GM19372 (cell line): ENCODE results near the gene PRRT1B.
"Not testable (repeated sequence)": the region's sequence is repeated elsewhere in the genome, so short reads cannot be mapped to it uniquely, and the experiment has no call there.

Experiments
- ATAC-seq: cut with Tn5 transposase; IDR thresholded peaks from one replicate; pipeline ENCODE4 v1.9.1; 2021; ENCODE audit warnings: mild to moderate bottlenecking, low read depth, moderate library complexity; ENCODE audit not compliant: unreplicated experiment

PRRT1B gene

DNA sequence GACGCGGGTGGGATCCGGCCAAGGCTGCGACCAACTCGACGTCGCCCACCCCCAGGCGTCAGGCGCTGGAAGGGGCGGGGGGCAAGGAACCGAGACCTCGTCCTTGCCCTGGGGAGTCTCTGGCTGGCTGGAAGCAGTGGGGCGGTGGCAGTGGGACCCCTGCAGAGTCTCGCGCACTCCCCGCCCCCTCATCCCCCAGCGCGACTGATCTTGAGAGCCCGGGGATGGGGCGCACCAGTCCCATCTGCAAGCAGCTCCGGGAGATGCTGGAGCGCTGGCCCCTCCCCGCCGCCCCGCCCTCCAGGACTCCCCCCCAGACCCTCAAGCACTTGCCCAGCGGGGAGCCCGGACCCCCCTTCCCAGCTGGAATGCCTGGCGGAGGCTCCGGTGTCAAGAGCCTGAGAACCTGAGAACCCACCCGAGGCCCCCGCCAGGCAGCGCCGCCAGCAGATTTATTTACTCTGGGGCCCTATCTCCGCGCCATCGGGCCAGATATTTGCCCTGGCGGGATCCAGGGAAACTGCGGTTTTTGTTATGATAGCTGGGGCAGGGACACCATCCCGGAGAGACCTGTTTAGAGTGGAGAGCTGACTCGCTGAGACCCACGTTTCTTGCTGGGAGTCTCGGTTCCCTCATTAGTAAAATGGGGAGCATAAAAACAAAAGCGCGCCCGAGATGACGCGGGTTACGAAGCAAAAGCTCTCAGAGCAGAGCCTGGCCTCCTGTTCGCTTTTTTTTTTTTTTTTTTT lies 1.2 kb downstream of the PRRT1B start:
- ATAC-seq: no peak

DNA sequence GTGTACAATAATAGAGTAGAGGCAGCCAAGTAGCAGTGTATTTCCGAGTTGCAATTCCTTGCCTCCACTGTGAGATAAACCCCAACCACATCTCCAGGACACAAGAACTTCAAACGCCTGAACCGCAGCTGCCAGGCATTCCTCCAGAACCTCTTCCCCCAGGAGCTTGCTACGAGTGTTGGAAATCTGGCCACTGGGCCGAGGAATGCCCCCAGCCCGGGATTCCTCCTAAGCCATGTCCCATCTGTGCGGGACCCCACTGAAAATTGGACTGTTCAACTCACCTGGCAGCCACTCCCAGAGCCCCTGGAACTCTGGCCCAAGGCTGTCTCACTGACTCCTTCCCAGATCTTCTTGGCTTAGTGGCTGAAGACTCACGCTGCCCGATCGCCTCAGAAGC lies 3.9 kb downstream of the PRRT1B start:
- not testable (repeated sequence) for ATAC-seq

DNA sequence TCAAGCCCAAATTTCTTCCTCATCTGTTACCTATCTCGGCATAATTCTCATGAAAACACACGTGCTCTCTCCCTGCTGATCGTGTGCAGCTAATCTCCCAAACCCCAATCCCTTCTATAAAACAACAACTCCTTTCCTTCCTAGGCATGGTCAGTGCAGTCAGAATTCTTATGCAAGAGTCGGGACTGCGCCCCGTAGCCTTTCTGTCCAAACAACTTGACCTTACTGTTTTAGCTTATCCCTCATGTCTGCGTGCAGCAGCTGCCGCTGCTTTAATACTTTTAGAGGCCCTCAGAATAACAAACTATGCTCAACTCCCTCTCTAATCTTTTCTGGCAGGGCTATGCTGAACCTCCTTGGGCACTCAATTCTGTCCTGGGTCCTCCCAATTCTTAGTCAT lies 5.1 kb downstream of the PRRT1B start:
- not testable (repeated sequence) for ATAC-seq

DNA sequence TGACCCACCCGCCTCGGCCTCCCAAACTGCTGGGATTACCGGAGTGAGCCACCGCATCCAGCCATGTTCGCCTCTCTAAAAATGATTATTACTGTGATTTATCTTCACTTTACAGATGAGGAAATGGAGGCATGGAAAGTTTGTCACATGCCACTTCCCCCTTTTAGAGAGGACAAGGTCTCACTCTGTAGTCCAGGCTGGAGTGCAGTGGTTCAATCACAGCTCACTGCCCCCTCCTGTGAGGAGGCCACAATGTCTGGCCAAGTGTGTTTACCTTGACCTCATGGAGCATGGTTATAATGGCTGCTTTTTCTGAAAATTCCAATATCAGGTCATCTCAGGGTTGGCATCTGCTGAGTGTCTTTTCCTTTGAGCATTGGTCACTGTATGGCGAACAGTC lies 6.7 kb downstream of the PRRT1B start:
- no peak for ATAC-seq

DNA sequence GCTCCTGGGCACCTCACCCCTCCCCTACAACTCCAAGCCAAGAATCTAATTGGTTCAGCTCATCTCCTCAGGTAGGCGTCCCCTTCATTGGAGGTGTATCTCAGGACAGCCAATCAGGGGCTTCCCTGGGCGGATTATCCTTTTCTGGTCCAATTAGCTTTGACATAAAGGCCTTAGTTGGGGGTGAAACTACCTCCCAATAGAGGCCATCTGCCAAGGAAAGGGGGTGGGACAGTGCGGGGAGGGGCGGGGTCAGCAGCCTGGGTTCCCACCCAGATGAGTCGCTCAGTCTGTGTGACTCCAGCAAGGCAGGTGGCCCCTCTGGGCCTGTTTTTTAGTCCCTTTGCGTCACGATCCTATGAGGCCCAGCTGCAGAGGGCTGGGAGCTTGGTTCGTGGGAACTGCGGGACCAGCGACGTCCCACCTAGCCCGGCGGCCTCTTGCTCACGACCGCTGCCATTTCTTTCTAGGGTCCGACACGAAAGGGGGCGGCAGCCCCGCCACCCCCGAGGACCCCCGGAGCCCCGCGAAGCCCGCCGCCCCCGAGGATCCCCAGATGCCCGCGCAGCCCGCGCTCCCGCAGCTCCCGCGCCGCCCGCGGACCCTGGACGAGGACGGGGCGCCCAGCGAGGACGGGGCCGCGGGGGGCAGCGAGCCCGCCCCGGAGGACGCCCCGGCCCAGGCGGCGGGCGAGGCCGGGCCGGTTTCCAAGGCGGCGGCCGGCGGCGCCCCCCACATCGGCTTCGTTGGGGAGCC lies 8.9 kb downstream of the PRRT1B start:
- ATAC-seq: no peak

DNA sequence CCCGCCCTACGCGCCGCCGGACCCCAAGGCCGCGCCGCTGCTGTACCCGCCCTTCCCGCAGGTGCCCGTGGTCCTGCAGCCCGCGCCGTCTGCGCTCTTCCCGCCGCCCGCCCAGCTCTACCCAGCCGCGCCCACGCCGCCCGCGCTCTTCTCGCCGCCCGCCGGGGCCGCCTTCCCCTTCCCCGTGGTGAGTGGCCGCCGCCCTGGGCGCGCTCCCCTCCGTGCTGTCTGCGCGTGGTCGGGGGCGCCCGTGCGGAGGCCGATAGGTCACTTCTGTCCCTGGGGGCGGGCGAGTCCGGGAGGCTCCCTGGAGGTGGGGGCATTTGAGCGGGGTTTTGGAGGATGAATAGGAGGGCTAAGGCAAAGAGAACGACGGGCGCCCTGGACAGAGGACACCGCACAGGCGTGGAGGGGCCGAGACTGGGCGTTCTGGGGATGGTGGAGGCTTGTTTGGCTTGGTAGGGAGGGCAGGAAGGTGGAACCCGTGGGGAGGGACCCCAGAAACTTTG lies 9.6 kb downstream of the PRRT1B start:
- no peak for ATAC-seq

DNA sequence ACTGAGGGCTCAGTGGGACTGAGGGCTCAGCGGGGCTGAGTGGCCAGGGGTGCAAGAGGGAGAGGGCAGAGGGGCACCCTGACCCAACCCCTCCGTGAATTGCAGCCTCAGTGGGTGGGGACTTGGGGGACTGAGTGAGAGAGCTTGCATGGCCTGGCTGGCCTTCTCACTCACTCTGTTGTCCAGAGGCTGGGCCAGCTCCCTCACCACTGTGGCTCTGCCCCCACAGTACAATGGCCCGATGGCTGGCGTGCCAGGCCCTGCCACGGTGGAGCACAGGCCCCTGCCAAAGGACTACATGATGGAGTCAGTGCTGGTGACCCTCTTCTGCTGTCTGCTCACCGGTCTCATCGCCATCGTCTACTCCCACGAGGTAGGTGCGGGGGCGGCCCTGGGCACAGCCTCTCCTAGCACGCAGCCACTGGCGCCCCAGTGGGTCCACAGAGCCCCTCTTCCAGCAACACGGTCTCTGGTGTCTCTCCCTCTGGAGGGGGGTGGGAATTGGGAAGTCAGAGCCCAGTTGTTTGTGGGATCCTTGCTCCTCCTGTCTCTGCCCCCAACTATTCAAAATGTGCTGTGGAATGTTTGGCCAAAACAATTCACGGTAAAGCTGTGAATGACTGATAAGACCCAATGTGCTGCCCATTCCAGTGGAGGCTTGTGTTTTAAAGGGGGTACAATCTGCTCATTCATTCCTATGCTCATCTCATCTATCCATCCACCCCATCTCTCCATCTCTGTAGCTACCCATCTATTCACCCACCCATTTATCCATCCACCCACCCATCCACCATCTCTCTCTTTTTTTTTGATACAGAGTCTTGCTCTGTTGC lies 10.7 kb downstream of the PRRT1B start:
- ATAC-seq: no peak

DNA sequence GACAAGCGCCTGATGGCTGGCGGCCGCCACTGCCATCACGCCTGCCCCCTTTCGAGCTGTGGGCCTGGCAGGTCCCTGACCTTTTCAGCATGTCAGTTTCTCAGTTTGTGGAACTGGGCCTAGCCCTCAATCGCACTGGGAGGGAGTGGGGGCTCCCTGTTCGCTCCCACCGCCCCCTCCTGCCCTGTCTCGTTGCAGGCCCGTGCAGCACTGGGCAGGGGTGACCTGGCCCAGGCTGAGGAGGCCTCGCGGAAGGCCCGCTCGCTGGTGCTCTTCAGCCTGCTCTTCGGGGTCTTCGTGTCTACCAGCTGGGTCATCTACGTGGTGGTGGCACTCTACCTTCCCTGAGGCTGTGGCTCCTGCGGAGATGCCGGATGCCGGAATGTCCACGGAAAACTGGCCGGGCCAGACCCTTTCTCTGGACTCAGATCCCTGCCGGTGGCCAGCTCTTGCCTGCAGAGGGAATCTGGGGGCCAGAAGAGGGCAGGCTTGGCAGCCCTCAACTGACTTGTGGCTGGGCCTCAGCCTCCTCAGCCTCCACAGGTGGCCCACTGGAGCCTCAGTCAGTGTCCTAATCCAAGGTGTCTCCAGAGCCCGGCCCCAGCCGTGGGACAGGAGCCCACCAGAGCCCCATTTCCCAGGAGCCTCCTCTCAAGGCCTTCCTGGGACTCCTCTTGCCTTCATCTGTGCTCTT lies 12.7 kb downstream of the PRRT1B start:
- ATAC-seq: no peak

DNA sequence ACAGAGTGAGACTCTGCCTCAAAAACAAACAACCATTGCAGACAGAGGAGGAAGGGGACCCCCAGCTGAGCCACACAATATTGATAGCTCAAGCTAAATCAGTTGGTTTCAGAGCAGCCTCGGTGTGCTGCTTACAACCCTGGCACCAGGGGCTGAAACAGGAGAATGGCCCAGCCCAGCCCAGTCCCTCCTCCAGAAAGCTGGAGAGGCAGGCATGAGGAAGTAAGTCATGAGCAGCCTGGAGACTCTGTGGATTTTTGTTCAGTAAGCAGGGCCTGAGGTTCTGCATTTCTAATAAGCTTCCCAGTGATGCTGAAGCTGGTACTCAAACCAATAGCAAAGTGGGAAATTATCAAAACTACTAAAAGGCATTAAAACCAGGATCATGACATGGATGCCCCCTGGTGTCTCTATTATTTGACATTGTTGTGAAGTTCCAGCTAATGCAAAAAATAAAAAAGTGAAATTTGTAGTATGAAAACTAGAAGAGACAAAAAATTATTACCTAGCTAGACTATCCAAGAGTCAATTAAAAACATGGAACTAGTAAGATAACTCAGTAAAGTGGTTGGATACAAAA lies 14.2 kb downstream of the PRRT1B start:
- no peak for ATAC-seq

DNA sequence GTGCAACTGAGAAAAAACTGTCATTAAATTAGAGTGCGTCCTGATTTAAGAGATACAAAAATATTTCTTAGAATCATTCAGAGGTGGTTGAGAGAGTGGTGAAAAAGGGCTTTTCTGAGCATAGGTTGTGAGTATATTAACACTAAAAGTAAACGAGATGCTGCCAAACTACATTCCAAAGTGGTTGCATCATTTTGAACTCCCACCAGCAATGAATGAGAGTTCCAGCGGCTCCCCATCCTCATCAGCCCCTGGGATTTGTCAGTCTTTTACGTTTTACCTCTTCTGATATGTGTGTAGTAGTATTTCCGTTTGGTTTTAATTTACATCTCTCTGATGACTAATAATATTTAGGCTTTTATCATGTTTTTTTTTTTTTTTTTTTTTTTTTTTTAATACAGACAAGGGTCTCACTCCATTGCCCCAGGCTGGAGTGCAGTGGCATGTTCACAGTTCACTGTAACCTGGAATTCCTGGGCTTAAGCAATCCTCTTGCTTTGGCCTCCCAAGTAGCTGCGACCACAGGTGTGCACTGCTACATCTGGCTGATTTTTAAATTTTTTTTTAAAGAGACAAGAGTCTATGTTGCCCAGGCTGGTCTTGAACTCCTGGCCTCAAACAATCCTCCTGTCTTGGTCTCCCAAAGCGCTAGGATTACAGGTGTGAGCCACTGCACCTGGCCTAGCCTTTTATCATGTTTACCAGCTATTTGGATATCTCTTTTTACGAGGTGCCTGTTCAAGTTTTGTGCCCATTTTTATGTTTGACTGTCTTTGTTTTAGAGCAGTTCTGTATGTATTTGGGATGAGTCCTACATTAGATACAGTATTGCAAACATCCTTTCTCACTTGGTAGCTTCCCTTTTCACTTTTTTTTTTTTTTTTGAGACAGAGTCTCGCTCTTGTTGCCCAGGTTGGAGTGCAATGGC lies 17.0 kb downstream of the PRRT1B start:
- ATAC-seq: no peak

DNA sequence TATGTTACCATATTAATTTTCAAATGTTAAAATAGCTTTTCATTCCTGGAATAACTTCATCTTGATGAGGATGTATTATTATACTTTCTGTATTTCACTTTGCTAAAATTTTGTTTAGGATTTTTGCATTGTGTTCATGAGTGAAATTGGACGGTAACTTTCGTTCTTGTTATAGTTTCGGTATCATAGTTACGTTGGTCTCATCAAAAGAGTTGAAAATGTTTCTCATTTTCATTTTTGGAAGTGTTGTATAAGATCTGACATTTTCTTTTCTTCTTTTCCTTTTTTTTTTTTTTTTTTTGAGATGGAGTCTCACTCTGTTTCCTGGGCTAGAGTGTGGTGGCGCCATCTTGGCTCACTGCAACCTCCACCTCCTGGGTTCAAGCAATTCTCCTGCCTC lies 20.0 kb downstream of the PRRT1B start:
- no peak for ATAC-seq

DNA sequence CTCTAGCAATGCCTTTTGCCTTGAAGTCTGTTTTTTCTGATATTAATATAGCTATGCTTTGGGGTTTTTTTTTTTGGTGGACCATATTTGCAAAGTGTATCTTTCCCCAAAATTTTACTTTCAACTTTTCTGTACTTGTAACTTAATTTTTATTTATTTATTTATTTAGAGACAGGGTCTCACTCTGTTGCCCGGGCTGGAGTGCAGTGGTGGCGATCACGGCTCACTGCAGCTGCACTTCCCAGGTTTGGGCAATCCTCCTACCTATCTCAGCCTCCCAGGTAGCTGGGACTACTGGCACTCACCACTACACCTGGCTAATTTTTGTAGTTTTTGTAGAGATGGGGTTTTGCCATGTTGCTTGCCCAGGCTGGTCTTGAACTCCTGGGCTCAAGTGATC lies 20.8 kb downstream of the PRRT1B start:
- ATAC-seq: no peak

DNA sequence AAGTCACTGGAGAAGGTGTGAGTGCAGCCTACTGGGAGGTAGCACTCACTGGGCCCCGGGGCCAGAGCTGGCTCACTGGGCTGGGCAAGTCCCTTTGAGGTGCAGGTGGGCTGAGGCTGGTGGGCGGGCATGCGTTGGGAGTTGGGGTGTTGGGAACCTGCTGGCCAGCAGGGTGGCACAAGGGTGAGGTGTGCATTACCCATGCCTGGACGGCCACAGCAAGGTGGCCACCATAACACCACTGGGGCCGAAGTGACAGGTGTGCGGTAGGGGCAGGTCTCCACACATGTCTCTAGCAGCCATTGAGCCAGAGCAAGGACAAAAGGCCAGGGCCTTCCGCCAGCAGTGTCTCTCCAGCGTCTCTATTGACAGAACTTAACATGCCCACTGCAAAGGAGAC lies 22.6 kb downstream of the PRRT1B start:
- ATAC-seq: no peak

DNA sequence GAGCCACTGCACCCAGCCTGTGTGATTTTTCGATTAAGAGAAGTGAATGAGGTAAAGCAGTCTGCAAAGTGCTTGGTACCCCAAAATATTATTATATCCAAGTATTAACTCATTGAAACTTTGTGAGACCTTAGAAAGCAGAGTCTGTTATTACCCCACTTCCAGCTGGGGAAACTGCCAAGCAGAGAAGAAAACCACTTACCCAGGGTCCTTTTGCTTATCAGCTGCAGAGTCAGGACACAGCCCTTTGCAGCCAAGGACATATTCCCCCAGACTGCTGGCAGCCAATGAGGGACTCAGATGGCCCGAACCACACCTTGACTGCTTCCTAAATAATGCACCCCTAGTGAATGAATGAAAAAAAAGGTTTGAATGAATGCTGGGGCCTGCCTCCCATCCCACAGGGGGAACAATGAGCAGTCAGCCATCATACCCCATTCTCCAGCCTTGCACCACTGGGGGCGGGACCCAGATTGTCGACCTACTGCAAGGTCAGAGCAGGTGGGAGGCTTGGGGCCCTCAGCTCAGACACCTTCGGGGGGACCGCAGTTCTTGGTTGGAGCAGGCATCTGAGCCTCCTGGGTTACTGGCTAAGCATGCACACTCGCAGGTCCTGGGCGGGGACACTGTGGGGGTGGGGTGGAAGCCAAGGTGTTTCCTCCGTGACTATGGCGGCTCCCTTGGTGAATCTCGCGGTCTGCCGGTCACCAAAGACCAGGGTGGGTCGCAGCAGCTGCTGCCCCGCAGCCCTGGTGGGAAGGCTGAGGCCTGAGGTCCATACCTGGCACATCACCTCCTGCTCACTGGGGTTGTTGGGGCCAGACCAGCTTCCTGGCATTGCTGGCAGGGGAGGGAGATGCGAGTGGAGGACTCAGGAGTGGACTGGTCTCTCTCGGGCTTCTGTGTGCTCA lies 29.7 kb downstream of the PRRT1B start:
- ATAC-seq: no peak

DNA sequence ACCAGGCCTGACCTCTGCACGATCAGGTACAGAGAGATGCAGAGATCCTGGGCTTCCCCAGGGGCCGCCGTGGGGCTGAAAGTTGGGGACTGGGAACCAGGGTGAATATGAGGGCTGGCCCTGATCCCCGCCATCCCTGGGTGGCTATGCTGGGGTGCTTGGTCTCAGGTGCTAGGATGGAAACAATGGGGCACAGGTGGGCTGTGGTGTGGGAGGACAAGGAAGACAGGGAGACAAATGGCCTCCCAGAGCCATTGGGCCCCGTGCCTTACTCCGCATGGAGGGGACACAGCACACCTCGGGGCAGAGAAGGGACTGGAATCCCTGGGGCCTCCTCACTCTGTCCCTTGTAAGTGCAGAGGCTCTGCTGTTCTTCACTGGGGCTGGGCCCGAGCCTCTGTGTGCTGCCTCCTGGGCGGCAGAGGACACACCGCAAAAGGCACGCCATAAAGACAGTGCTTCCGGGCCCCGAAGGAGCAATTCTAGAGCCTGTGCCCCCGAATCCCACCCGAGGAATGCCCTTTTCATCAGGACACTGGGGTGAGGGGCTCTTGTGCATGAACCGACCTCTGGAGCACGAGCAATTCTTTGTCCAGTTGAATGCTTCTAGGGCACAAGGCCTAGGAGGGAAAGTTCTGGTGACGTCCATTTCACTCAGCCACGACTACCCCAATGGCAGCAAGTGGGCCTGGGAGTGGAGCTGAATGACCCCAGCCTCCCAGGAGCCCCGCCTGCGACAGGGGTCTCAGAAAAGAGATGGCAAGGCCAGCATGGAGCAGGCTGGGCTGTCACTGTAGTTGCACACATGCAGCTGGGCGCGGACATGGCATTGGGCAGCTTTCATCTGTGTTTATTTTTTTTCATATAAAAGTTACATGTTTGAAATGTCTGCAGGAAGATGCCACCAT lies 30.9 kb downstream of the PRRT1B start:
- no peak for ATAC-seq

DNA sequence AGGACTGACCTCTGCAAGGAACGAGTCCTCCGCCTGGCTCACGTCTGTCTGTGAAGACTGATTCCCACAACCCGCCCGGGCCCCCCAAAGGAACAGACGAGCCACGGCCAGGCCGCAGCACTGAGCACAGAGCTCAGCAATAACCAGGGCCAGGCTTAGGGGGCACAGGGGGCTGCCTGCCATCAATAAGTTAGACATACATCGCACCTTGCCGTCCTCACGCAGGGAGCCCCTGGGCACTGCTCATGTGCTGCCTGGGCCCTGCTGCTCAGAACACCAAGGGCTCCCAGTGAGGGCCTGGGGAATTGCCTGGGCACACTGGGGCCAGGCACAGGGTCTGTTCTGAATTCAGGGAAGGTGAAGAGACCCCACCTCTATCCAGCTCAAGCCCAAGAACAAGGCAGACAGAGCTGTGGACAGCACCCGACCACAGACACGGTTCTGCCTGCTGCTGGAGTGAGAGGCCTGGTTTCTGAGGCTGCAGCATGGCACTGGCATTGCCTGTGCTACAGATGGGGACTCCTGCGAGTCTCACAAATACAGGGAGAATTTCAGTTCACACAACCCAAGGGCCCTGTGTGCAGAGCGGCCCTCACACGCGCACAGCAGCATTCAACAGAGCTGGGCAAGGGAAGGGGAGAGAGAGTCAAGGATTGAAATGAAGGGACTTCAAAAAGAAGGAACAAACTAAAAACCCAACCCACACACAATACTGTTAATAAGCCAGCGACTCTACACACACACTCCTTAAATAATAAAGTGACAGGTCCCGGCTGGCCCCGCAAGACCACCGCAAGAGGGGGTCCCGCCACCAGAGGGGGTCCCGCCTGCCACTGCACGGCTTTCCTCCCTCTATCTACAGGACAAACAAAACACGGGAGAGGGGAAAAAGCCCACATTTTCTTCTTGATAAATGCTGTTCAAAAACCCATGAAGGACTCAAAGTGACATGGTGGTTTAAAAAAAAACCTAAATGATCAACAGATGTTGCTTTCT lies 32.0 kb downstream of the PRRT1B start:
- no peak for ATAC-seq
